ENCODE data around the gene SDF4. TPM values are rescaled to one million over a fixed set of nuclear protein-coding genes. Genes with fewer than 3 reads are reported as not detected.
A peak's percentile ranks its signal among the peaks of the same experiment; 100 is the strongest.

Gene SDF4
- total RNA-seq, 6 donors from 2014 or later: 79.0 to 172 (median 148) TPM

DNA sequence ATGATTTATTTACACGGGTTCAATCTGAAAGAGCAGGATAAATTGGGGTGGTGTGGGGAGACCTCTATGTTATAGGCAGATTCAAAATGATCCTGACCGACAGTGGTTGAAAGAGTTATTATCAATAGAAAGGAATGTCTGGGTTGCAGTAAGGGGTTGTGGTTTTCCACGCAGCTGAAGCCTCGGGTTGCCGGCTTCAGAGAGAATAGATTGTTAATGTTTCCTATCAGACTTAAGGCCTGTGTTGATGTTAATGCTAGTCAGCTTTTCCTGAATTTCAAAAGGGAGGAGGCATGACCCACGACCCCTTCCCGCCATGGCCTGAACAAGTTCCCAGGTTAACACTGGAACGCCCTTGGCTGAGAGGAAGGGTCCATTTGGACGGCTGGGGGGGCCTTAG, 44.0 kb upstream of the SDF4 start:
- Histone ChIP-seq H3K27me3 (no peaks in the 10 kb centered on the region), H3K9me3 (no peaks in the 10 kb centered on the region), H3K27ac (no peak overlapping the region), H3K36me3 (no peaks in the 10 kb centered on the region), H3K4me1 (peaks cover 27 to 36% (median 28%) of the 10 kb centered on the region in 4 donors), H3K4me3 (no peak overlapping the region)
- WGBS, 2 donors: 78 to 81% methylated on average over 9 of the region's 9 CpGs
- no peak for TF ChIP-seq POLR2A (IDR thresholded peaks at IDR 0.05)
- no peak for TF ChIP-seq EP300 (IDR thresholded peaks at IDR 0.05)
- TF ChIP-seq, protein P1, sequence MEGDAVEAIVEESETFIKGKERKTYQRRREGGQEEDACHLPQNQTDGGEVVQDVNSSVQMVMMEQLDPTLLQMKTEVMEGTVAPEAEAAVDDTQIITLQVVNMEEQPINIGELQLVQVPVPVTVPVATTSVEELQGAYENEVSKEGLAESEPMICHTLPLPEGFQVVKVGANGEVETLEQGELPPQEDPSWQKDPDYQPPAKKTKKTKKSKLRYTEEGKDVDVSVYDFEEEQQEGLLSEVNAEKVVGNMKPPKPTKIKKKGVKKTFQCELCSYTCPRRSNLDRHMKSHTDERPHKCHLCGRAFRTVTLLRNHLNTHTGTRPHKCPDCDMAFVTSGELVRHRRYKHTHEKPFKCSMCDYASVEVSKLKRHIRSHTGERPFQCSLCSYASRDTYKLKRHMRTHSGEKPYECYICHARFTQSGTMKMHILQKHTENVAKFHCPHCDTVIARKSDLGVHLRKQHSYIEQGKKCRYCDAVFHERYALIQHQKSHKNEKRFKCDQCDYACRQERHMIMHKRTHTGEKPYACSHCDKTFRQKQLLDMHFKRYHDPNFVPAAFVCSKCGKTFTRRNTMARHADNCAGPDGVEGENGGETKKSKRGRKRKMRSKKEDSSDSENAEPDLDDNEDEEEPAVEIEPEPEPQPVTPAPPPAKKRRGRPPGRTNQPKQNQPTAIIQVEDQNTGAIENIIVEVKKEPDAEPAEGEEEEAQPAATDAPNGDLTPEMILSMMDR (IDR thresholded peaks at IDR 0.05): no peak
- TF ChIP-seq POLR2AphosphoS5 (IDR thresholded peaks at IDR 0.05): no peak
- DNase-seq (no peak), ATAC-seq (ENCODE audit: low FRiP score in 2 of 2) (no peak)

DNA sequence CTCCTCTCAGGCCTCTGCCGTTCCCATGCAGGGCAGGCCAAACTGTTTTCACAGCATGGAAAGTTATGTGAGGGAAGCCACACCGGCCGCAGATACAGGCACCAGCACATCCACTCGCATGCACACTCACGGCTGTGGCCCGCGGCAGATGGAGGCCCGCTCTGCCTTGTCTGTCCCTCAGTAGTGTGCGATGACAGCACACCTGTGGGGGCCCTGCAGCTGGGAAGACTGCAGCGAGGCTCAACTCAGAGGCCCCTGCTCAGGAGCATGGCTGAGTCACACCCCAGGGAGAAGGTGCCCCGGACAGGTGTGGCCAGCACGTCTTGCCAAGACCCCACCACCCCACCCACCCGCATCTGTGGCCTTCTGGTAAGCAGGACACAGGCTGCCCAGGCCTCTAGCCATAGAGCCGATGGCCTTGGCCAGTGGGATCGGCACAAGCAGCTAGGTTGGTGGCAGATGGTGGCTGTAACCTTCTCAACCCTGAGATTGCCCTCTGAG, 43.2 kb upstream of the SDF4 start:
- DNase-seq (peak in 1 of 2 donors; percentile 65), ATAC-seq (ENCODE audit: low FRiP score in 2 of 2) (no peak)
- Histone ChIP-seq H3K27me3 (no peaks in the 10 kb centered on the region), H3K4me3 (no peak overlapping the region), H3K9me3 (no peaks in the 10 kb centered on the region), H3K36me3 (no peaks in the 10 kb centered on the region), H3K4me1 (peaks cover 35 to 45% (median 37%) of the 10 kb centered on the region in 4 donors), H3K27ac (no peak overlapping the region)
- TF ChIP-seq EP300 (IDR thresholded peaks at IDR 0.05) (no peak), POLR2A (IDR thresholded peaks at IDR 0.05) (no peak), POLR2AphosphoS5 (IDR thresholded peaks at IDR 0.05) (no peak)
- TF ChIP-seq, protein P1 (IDR thresholded peaks at IDR 0.05): no peak
- WGBS, 2 donors: 92 to 93% methylated on average over 7 to 14 of the region's 15 CpGs

DNA sequence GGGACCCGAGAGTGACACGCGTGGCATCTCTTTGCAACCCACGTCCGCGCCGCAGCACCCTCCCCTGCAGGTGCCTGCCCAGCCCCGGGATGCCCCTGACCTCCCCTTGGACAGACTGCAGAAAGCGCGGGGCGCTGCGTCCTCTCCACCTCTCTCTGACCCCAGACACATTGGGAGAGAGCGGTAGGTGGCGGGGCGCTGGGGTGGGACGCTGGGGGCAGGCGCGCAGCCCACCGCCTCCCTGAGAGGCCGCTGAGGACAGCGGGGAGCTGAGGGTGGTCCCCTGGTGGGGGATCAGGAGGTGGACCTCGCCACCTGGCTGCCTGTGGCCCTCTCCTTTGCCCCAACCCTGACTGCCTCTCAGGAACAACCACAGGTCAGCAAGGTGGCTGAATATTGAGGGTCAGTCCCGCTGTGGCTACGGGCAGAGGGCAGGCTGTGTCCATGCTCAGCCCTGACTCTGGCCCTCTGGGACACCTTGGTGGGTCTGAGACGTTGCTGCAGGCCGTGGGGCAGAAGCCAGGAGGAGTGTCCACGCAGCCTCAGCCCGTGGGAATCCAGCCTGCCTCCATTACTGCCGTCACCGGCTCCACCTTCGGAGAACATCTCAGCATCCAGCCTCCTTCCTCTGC, 42.6 kb upstream of the SDF4 start:
- 49 to 66% methylated on average over 6 to 15 of the region's 31 CpGs for WGBS, 2 donors
- peaks cover 37 to 50% (median 38%) of the 10 kb centered on the region in 4 donors for H3K4me1 ChIP-seq
- peak overlapping the region in 3 of 4 donors; percentile 83 to 91 (median 83) for H3K27ac ChIP-seq
- ATAC-seq (ENCODE audit: low FRiP score in 2 of 2) (no peak), DNase-seq (no peak)
- H3K27me3 ChIP-seq: no peaks in the 10 kb centered on the region
- no peak for TF ChIP-seq POLR2A (IDR thresholded peaks at IDR 0.05)
- TF ChIP-seq POLR2AphosphoS5 (IDR thresholded peaks at IDR 0.05): no peak
- TF ChIP-seq, protein P1 (IDR thresholded peaks at IDR 0.05): no peak
- no peak for TF ChIP-seq EP300 (IDR thresholded peaks at IDR 0.05)
- H3K36me3 ChIP-seq: no peaks in the 10 kb centered on the region
- peak overlapping the region; percentile 81 to 99 (median 90) for H3K4me3 ChIP-seq
- H3K9me3 ChIP-seq: no peaks in the 10 kb centered on the region

DNA sequence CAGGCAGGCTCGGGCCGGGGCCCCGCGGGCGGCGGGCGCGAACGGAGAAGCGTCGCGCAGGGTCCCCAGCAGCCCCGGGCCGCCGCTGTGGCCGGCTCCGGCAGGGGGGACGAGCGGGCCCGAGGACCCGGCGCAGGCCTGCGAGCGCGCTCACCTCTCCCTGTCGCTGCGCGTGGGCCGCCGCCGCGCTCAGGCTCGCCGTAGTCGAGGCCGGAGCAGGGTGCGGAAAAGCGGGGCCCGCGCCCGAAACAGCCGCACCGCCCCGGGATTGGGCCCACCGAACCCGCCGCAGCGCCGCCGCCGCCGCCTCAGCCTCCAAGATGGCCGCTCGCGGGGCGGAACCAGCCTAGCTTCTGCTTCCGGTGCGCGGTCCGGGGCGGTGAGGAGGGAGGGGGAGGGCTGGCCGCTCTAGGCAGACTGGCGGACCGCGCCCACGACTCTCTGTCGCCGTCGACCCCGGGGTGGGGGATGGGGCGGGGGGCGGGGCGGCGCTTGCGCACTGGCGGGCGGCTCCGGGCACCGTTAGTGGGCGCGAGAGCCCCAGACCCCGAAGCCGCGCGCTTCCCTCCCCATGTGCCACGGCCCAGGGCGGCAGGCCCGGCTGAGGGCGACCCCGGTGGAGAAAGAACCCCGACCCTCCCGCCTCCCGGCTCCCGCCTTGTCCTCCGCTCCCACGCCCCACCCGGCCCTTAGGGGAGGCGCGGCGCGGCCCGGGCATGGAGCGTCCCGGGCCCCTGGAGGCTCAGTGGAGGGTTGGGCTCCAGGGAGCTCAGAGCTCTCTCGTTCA, 41.9 kb upstream of the SDF4 start, which contains the start of gene UBE2J2:
Gene UBE2J2, minus strand, starts transcription at position 343 of the 787 bp plus-strand sequence. CDS start 5,862 bp downstream, outside the sequence.
- Histone ChIP-seq H3K27me3 (no peaks in the 10 kb centered on the region), H3K4me3 (peak within 1 kb of the TSS; percentile 81 to 99 (median 90)), H3K4me1 (peaks cover 37 to 51% (median 38%) of the 10 kb centered on the region in 4 donors), H3K27ac (peak within 1 kb of the TSS; percentile 83 to 91 (median 87)), H3K9me3 (no peaks in the 10 kb centered on the region), H3K36me3 (peaks cover 0 to 2% (median 0%) of the 10 kb centered on the region in 4 donors)
- WGBS, 2 donors: 2% methylated on average over 40 of the region's 105 CpGs; no CpG with 5 or more reads in 1 of the 2 donors
- ATAC-seq (ENCODE audit: low FRiP score in 2 of 2): peak; percentile 95 to 98
- TF ChIP-seq POLR2AphosphoS5 (IDR thresholded peaks at IDR 0.05): peak; percentile 82 to 87
- TF ChIP-seq POLR2A (IDR thresholded peaks at IDR 0.05): peak in 2 of 4 donors; percentile 33 to 84
- no peak for TF ChIP-seq EP300 (IDR thresholded peaks at IDR 0.05)
- TF ChIP-seq, protein P1 (IDR thresholded peaks at IDR 0.05): peak in 1 of 6 experiments; percentile 8
- peak; percentile 96 to 97 for DNase-seq

Measured in upper lobe of left lung (tissue), 6 donors.